A549 (cell line): ENCODE results near the gene EXOSC2. TPM values are rescaled to one million over a fixed set of nuclear protein-coding genes. Genes with fewer than 3 reads are reported as not detected.

ENCODE experiments used
- ATAC-seq, 2 experiments: fragments of 200-7000 bp in 1 of 2; fragments of >200 bp in 1 of 2; cut with Nextera tagmentation in 1 of 2; cut with Tn5 transposase in 1 of 2; 3 replicates each; pipeline versions ENCODE4 v1.8.0 to v1.9.1; 2018 to 2020; ENCODE audit warnings: mild to moderate bottlenecking in 1 of 2, moderate library complexity in 1 of 2
- CTCF ChIA-PET: fragments of 300-600 bp; sonication (Branson Sonifier 250); formaldehyde crosslinking; extraction: SDS; loops from one replicate; lab custom pipeline; 2021; ENCODE audit warnings: antibody characterized with exemption, inconsistent platforms; lab: Yijun Ruan, JAX
- POLR2A ChIA-PET: fragments of 350-600 bp; formaldehyde crosslinking; extraction: SDS; loops from one replicate; lab custom pipeline; 2021; ENCODE audit warnings: antibody characterized with exemption, inconsistent platforms; lab: Yijun Ruan, JAX
- DNase-seq, 2 experiments: peaks; one replicate each; pipeline versions ENCODE4 v3.0.0 to v3.0.0-alpha.2; 2011 to 2016; ENCODE audit warnings: low read depth in 1 of 2, low spot score in 1 of 2
- FAIRE-seq: peaks from 2 replicates; lab custom pipeline; 2011; peaks lifted over from hg19 to GRCh38; lab: Jason Lieb, UNC
- H3K27ac ChIP-seq, 2 experiments: fragments of >200 bp; sonication (Bioruptor Twin); formaldehyde crosslinking; 3 replicates each; pipeline ENCODE4 v1.5.1; 2016 to 2017
- H3K4me1 ChIP-seq: fragments of >200 bp; sonication (Bioruptor Twin); formaldehyde crosslinking; 3 replicates; pipeline ENCODE4 v1.6.1; 2016
- H3K4me2 ChIP-seq: fragments of >200 bp; sonication (Bioruptor Twin); formaldehyde crosslinking; 3 replicates; pipeline ENCODE4 v1.6.1; 2016
- H3K4me3 ChIP-seq: fragments of >200 bp; sonication (Bioruptor Twin); formaldehyde crosslinking; 3 replicates; pipeline ENCODE4 v1.5.1; 2016
- H3K9me3 ChIP-seq: fragments of >200 bp; sonication (Bioruptor Twin); formaldehyde crosslinking; 3 replicates; pipeline ENCODE4 v1.6.1; 2016
- BHLHE40 ChIP-seq: IDR thresholded peaks from 2 replicates; pipeline ENCODE4 v1.6.1; 2012; ENCODE audit warnings: low read depth, low read length, inconsistent platforms
- CHD4 ChIP-seq: fragments of 200-600 bp; sonication (generic); IDR thresholded peaks from 2 replicates; pipeline ENCODE4 v1.6.1; 2016; ENCODE audit warnings: antibody characterized with exemption, mild to moderate bottlenecking, borderline replicate concordance
- EHF ChIP-seq: fragments of 250-450 bp; sonication (Bioruptor Pico); IDR thresholded peaks from 2 replicates; pipeline ENCODE4 v1.5.0; 2020; ENCODE audit warnings: mild to moderate bottlenecking
- FOSB ChIP-seq: fragments of 250-450 bp; sonication (Bioruptor Pico); IDR thresholded peaks from 2 replicates; pipeline ENCODE4 v1.5.0; 2020; ENCODE audit warnings: mild to moderate bottlenecking, moderate library complexity
- FOSL2 ChIP-seq, 2 experiments: fragments of 450-650 bp in 1 of 2; fragments of >200 bp in 1 of 2; sonication (Bioruptor Twin) in 1 of 2; formaldehyde crosslinking; IDR thresholded peaks; 2 replicates each; pipeline versions ENCODE4 v1.5.0 to v1.6.1; 2016 to 2020; ENCODE audit warnings: mild to moderate bottlenecking in 1 of 2, moderate library complexity in 1 of 2
- FOXS1 ChIP-seq: fragments of 250-450 bp; sonication (Bioruptor Pico); IDR thresholded peaks from 2 replicates; pipeline ENCODE4 v1.5.0; 2020; ENCODE audit warnings: mild to moderate bottlenecking, moderate library complexity
- HOXA7 ChIP-seq: fragments of 250-450 bp; sonication (Bioruptor Pico); IDR thresholded peaks from 2 replicates; pipeline ENCODE4 v1.5.0; 2020; ENCODE audit warnings: mild to moderate bottlenecking, moderate library complexity
- HOXB5 ChIP-seq: fragments of 250-450 bp; sonication (Bioruptor Pico); IDR thresholded peaks from 2 replicates; pipeline ENCODE4 v1.5.0; 2020; ENCODE audit warnings: mild to moderate bottlenecking, moderate library complexity
- MAFK ChIP-seq: fragments of 450-650 bp; IDR thresholded peaks from 2 replicates; pipeline ENCODE4 v1.6.1; 2014; ENCODE audit not compliant: partially characterized antibody
- NR3C1 ChIP-seq: fragments of >200 bp; sonication (Bioruptor Twin); formaldehyde crosslinking; IDR thresholded peaks from 3 replicates; pipeline ENCODE4 v1.6.1; 2017
- PHF8 ChIP-seq: fragments of 200-600 bp; sonication (generic); IDR thresholded peaks from 2 replicates; pipeline ENCODE4 v1.6.1; 2016; ENCODE audit warnings: low read depth, mild to moderate bottlenecking, antibody characterized with exemption, moderate library complexity, borderline replicate concordance
- POLR2AphosphoS2 ChIP-seq: conservative IDR thresholded peaks from 2 replicates; pipeline ENCODE4 v1.6.1; 2012; ENCODE audit warnings: low read length, improper control_type of control experiment, inconsistent platforms
- RCOR1 ChIP-seq: fragments of 150-350 bp; IDR thresholded peaks from 2 replicates; pipeline ENCODE4 v1.6.1; 2014; ENCODE audit warnings: antibody characterized with exemption, low read length, low read depth
- RFX5 ChIP-seq: fragments of 450-650 bp; IDR thresholded peaks from 2 replicates; pipeline ENCODE4 v1.7.1; 2014; ENCODE audit warnings: antibody characterized with exemption, mild to moderate bottlenecking, moderate library complexity
- ZFP36 ChIP-seq: fragments of 450-650 bp; IDR thresholded peaks from 2 replicates; pipeline ENCODE4 v1.6.1; 2014; ENCODE audit warnings: borderline replicate concordance; ENCODE audit not compliant: partially characterized antibody
- WGBS: methylation state at CpG from one replicate; pipeline ENCODE4 v1.1.6; 2017; ENCODE audit errors: missing lambda C conversion rate; 5-methylcytosine and 5-hydroxymethylcytosine counted together
- polyA plus RNA-seq, 4 experiments: library from polyadenylated mRNA; depleted of rRNA in 3 of 4; stranded (reverse); fragments of >200 nt; fragmentation: RNase III in 1 of 4; extraction: RNeasy Plus Mini Kit Qiagen cat#74134 plus additional on column Dnase treatment in 1 of 4; gene quantifications; 2 replicates in 3 of 4; 3 replicates in 1 of 4; pipeline ENCODE4 v1.2.3, GENCODE V29; 2011 to 2017
- TF ChIP-seq, protein P1 (sequence below): IDR thresholded peaks from 2 replicates; pipeline ENCODE4 v1.6.1; 2012
- TF ChIP-seq, protein P2 (sequence below): fragments of >200 bp; sonication (Bioruptor Twin); formaldehyde crosslinking; IDR thresholded peaks from 3 replicates; pipeline ENCODE4 v1.5.1; 2016
- TF ChIP-seq, protein P3 (sequence below): fragments of 250-450 bp; sonication (Bioruptor Pico); IDR thresholded peaks from 2 replicates; pipeline ENCODE4 v1.5.0; 2020; ENCODE audit warnings: low read depth, mild to moderate bottlenecking, moderate library complexity

EXOSC2 gene
- polyA plus RNA-seq, 2 of the 4 experiments (the other 2 are of a cell fraction) = 96.8 to 101 TPM

DNA sequence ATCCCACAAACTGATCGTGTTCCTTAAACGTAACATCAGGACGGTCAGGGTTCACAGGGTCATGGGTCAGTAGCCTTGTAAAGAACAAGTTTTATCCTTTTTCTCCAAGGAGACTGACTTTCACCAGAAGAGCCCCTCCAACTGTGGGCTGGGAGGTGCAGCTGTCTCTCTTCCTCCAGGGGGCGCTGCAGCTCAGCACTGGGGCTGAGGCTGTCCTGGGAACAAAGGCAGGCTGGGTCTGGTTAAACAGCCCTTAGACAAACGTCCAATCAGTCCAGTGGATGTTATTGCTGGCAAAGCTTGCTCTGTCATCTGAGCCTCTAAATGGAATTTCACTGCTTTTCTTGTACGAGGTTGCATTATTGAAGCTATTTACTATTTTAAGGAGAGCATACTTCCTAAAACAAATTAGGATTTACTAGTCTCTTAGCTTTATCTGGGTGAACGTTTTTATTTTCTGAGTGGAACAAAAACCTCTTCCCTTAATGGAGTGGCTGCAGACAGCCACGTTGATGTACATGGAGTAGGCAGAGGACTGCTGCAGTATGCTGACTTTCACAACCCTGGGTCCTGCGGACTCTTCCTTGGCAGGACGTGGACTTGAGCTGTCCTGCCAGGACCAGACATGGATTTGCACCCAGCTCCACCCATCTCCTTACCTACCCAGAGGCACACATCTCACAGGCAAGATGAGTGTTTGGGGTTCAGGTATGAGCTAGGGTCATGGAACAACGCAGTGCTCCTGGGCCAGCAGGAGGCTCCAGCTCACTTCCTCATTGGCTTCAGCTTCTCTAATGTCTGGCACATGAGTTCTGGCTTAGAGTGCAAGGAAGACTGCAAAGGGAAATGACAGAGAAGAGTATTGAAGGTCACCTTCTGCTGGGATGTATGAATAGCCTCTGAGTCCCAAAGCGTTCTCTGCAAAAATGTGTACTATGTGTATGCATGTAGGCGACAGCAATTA, 7.8 kb downstream of the EXOSC2 start (continued):
- TF ChIP-seq FOXS1 (CRISPR knock-in tag) (no peak), EHF (CRISPR knock-in tag) (no peak), ZFP36 (no peak), RFX5 (no peak), NR3C1 (no peak), BHLHE40 (no peak), FOSL2 (IDR thresholded peaks at IDR 0.05) (no peak), FOSL2 (CRISPR knock-in tag; IDR thresholded peaks at IDR 0.05) (no peak), FOSB (CRISPR knock-in tag) (no peak), POLR2AphosphoS2 (no peak), HOXB5 (no peak), CHD4 (no peak)

DNA sequence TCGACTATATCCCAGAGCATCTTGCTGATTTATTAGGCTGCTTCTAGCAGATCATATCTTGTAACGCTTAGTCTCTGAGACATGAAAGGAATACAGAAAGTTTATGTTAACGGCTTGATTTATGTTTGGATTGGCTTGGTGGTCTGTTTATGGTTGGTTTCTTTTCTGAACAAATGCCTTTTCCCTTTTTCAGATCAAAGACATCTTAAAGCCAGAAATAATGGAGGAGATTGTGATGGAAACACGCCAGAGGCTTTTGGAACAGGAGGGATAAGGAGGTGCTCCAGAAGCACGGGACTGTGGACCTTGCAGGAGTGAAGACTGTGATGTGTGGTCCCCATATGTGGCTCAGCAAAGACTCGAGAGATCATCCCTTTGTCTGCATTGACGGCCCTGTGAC, 9.9 kb downstream of the EXOSC2 start:
- 85% methylated on average over 7 of the region's 7 CpGs for WGBS
- ChIA-PET CTCF (interaction anchor here (1.1 to 10.8 kb wide), 6 partner anchors 11 to 166 kb away, joined by 3 to 176 read pairs (median 10); partner anchors contain the start of gene EXOSC2), POLR2A (interaction anchor here (0.5 to 2.7 kb wide), 2 partner anchors 10 to 342 kb away, joined by 4 to 8 read pairs; partner anchors contain the start of gene EXOSC2)
- no peak for FAIRE-seq
- DNase-seq = no peak
- Histone ChIP-seq H3K4me1 (peaks cover 6% of the 10 kb centered on the region; the same call in 1 of the 3 replicates), H3K27ac (no peak overlapping the region), H3K4me3 (no peak overlapping the region), H3K9me3 (no peaks in the 10 kb centered on the region), H3K4me2 (no peak overlapping the region)
- no peak for ATAC-seq
- TF ChIP-seq RCOR1 (no peak), PHF8 (no peak), MAFK (no peak), HOXA7 (CRISPR knock-in tag) (no peak)
- TF ChIP-seq, protein P1, sequence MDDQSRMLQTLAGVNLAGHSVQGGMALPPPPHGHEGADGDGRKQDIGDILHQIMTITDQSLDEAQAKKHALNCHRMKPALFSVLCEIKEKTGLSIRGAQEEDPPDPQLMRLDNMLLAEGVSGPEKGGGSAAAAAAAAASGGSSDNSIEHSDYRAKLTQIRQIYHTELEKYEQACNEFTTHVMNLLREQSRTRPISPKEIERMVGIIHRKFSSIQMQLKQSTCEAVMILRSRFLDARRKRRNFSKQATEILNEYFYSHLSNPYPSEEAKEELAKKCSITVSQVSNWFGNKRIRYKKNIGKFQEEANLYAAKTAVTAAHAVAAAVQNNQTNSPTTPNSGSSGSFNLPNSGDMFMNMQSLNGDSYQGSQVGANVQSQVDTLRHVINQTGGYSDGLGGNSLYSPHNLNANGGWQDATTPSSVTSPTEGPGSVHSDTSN = no peak
- TF ChIP-seq, protein P2, sequence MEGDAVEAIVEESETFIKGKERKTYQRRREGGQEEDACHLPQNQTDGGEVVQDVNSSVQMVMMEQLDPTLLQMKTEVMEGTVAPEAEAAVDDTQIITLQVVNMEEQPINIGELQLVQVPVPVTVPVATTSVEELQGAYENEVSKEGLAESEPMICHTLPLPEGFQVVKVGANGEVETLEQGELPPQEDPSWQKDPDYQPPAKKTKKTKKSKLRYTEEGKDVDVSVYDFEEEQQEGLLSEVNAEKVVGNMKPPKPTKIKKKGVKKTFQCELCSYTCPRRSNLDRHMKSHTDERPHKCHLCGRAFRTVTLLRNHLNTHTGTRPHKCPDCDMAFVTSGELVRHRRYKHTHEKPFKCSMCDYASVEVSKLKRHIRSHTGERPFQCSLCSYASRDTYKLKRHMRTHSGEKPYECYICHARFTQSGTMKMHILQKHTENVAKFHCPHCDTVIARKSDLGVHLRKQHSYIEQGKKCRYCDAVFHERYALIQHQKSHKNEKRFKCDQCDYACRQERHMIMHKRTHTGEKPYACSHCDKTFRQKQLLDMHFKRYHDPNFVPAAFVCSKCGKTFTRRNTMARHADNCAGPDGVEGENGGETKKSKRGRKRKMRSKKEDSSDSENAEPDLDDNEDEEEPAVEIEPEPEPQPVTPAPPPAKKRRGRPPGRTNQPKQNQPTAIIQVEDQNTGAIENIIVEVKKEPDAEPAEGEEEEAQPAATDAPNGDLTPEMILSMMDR = no peak
- TF ChIP-seq, protein P3, sequence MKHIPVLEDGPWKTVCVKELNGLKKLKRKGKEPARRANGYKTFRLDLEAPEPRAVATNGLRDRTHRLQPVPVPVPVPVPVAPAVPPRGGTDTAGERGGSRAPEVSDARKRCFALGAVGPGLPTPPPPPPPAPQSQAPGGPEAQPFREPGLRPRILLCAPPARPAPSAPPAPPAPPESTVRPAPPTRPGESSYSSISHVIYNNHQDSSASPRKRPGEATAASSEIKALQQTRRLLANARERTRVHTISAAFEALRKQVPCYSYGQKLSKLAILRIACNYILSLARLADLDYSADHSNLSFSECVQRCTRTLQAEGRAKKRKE (CRISPR knock-in tag) = no peak
